Sigmoid colon (tissue), 7 donors: ENCODE measurements around the gene HEPHL1. TPM values are rescaled to one million over a fixed set of nuclear protein-coding genes. Genes with fewer than 3 reads are reported as not detected.

Experiments
- DNase-seq: peaks from one replicate; pipeline ENCODE4 v3.0.0-alpha.2; 2019
- H3K27ac ChIP-seq, 4 donors: fragments of 200-600 bp; sonication (generic); one replicate each; pipeline ENCODE4 v1.5.1; 2016 to 2019; ENCODE audit warnings: mild to moderate bottlenecking in 1 of 4
- H3K27me3 ChIP-seq, 3 donors: fragments of 200-600 bp; sonication (generic); one replicate each; pipeline ENCODE4 v1.5.1; 2019; ENCODE audit warnings: mild to moderate bottlenecking in 1 of 3
- H3K36me3 ChIP-seq, 4 donors: fragments of 200-600 bp; sonication (generic); one replicate each; pipeline ENCODE4 v1.5.1; 2016 to 2019
- H3K4me1 ChIP-seq, 4 donors: fragments of 200-600 bp; sonication (generic); one replicate each; pipeline ENCODE4 v1.5.1; 2017 to 2019
- H3K4me3 ChIP-seq, 4 donors: fragments of 200-600 bp; sonication (generic); one replicate each; pipeline ENCODE4 v1.5.1; 2017 to 2019; ENCODE audit warnings: mild to moderate bottlenecking in 2 of 4, moderate library complexity in 1 of 4
- H3K9me3 ChIP-seq, 4 donors: fragments of 200-600 bp in 3 of 4; sonication (generic) in 3 of 4; one replicate each; pipeline versions ENCODE4 v1.5.1 to v1.6.1; 2013 to 2019
- CTCF ChIP-seq, 4 experiments: fragments of 450-650 bp in 3 of 4; fragments of 200-600 bp in 1 of 4; IDR thresholded peaks; one replicate each; pipeline ENCODE4 v1.5.1; 2016 to 2019; ENCODE audit warnings: antibody characterized with exemption in 4 of 4, mild to moderate bottlenecking in 3 of 4, moderate library complexity in 2 of 4
- EP300 ChIP-seq, 4 donors: sonication (generic); formaldehyde crosslinking; IDR thresholded peaks; one replicate each; pipeline ENCODE4 v1.6.1; 2017; ENCODE audit warnings: antibody characterized with exemption in 4 of 4
- POLR2A ChIP-seq, 2 donors: fragments of 450-650 bp; IDR thresholded peaks; one replicate each; pipeline ENCODE4 v1.6.1; 2016; ENCODE audit warnings: antibody characterized with exemption in 2 of 2, mild to moderate bottlenecking in 2 of 2, moderate library complexity in 2 of 2
- POLR2AphosphoS5 ChIP-seq, 4 donors: sonication (generic); formaldehyde crosslinking; IDR thresholded peaks; one replicate each; pipeline ENCODE4 v1.6.1; 2017; ENCODE audit warnings: antibody characterized with exemption in 4 of 4
- WGBS, 2 donors: extraction: QIAGEN DNeasy Blood & Tissue Kit; methylation state at CpG; one replicate each; pipeline ENCODE4 v1.1.7; 2013; 5-methylcytosine and 5-hydroxymethylcytosine counted together
- intact Hi-C: fragments of 100-400 bp; cut with DNase I; formaldehyde crosslinking; loops from one replicate; pipeline ENCODE4 v1.15.1; 2023
- polyA plus RNA-seq, 3 donors: library from polyadenylated mRNA; stranded (reverse); fragments of 200-250 nt; gene quantifications; one replicate each; pipeline ENCODE4 v1.2.3, GENCODE V29; 2013
- total RNA-seq, 4 donors: library from RNA; depleted of rRNA; stranded (reverse); fragments of >200 nt; gene quantifications; one replicate each; pipeline ENCODE4 v1.1.0, GENCODE V29; 2016
- donor health status: healthy with polysubstance abuse.
- donor health status: Bipolar disorder and iron deficiency.
- donor health status: healthy.

The HEPHL1 gene
- total and polyA plus RNA-seq, 7 donors = not detected

GRCh38 chr11:94090401-94090800 is 69.2 kb downstream of the HEPHL1 start:
- TF ChIP-seq POLR2AphosphoS5 (IDR thresholded peaks at IDR 0.05) = no peak
- no peak for TF ChIP-seq CTCF (IDR thresholded peaks at IDR 0.05)
- TF ChIP-seq EP300 (IDR thresholded peaks at IDR 0.05) = no peak
- no peak for TF ChIP-seq POLR2A (IDR thresholded peaks at IDR 0.05)
- intact Hi-C loops = no loop called here
- 63 to 69% methylated on average over 1 of the region's 1 CpG for WGBS, 2 donors
- Histone ChIP-seq H3K27me3 (no peaks in the 10 kb centered on the region), H3K4me3 (no peak overlapping the region), H3K36me3 (no peaks in the 10 kb centered on the region), H3K27ac (no peak overlapping the region), H3K4me1 (no peaks in the 10 kb centered on the region), H3K9me3 (no peaks in the 10 kb centered on the region)
- DNase-seq = no peak

DNA sequence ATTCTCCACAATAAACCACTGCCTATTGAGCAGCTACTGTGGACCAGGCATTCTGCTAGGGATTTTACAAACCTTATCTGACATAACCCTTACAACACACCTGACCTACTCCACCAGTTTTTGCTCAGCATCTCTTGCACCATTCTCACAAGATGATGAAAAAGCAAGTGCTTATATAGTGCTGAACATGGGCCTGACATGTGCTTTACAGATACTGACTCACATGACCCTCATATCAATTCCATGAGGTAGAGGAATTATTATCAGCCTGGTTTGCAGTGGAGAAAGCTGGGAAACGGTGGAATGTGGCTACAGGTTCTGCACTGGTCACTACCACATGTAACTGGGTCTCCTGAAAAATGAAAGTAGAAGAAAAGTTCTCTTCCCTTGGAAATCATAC is 69.9 kb downstream of the HEPHL1 start:
- H3K4me1 ChIP-seq = no peaks in the 10 kb centered on the region
- intact Hi-C loops = no loop called here
- 73 to 89% methylated on average over 1 of the region's 1 CpG for WGBS, 2 donors
- no peaks in the 10 kb centered on the region for H3K27me3 ChIP-seq
- H3K27ac ChIP-seq = no peak overlapping the region
- DNase-seq = no peak
- H3K36me3 ChIP-seq = no peaks in the 10 kb centered on the region
- no peak overlapping the region for H3K4me3 ChIP-seq
- TF ChIP-seq EP300 (IDR thresholded peaks at IDR 0.05) (no peak), POLR2A (IDR thresholded peaks at IDR 0.05) (no peak), POLR2AphosphoS5 (IDR thresholded peaks at IDR 0.05) (no peak), CTCF (IDR thresholded peaks at IDR 0.05) (no peak)
- H3K9me3 ChIP-seq = no peaks in the 10 kb centered on the region

DNA sequence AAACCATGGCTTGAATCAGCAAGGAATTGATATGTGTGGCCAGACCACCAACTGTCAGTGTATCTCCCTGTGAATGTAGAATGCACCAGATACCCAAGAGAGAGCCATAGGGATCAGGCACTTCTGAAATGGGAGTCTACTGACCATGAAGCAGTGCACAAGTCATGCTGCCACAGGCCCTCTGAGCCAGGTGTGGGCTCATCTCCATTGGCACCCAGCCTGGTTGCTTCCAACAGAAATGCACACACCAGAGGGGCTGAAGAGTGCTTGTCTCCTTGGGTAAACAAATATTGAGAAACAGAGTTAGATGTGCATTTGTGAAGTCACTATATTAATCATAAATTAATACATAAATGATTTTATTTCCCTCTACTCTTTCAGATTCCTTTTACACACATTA is 79.1 kb downstream of the HEPHL1 start:
- H3K36me3 ChIP-seq = no peaks in the 10 kb centered on the region
- intact Hi-C loops = loop anchor here (10.0 kb wide), 1 partner anchor 55 kb away; no protein-coding TSS in a partner anchor

GRCh38 chr11:94103471-94103870 is 82.3 kb downstream of the HEPHL1 start:
- H3K36me3 ChIP-seq = no peaks in the 10 kb centered on the region
- WGBS, 2 donors = 12 to 44% methylated on average over 1 of the region's 1 CpG
- no peaks in the 10 kb centered on the region for H3K4me1 ChIP-seq
- DNase-seq = no peak
- H3K4me3 ChIP-seq = no peak overlapping the region
- intact Hi-C loops = loop anchor here (10.0 kb wide), 1 partner anchor 59 kb away; no protein-coding TSS in a partner anchor
- TF ChIP-seq POLR2A (IDR thresholded peaks at IDR 0.05) = no peak
- TF ChIP-seq CTCF (IDR thresholded peaks at IDR 0.05) = no peak
- TF ChIP-seq POLR2AphosphoS5 (IDR thresholded peaks at IDR 0.05) = no peak
- TF ChIP-seq EP300 (IDR thresholded peaks at IDR 0.05) = no peak
- no peak overlapping the region for H3K27ac ChIP-seq
- H3K9me3 ChIP-seq = no peaks in the 10 kb centered on the region
- H3K27me3 ChIP-seq = no peaks in the 10 kb centered on the region

More for the DNA sequence above, 79.1 kb downstream of the HEPHL1 start:
- TF ChIP-seq POLR2AphosphoS5 (IDR thresholded peaks at IDR 0.05) (no peak), POLR2A (IDR thresholded peaks at IDR 0.05) (no peak), EP300 (IDR thresholded peaks at IDR 0.05) (no peak), CTCF (IDR thresholded peaks at IDR 0.05) (no peak)
- Histone ChIP-seq H3K4me3 (no peak overlapping the region), H3K4me1 (no peaks in the 10 kb centered on the region), H3K27ac (no peak overlapping the region), H3K9me3 (no peaks in the 10 kb centered on the region), H3K27me3 (no peaks in the 10 kb centered on the region)
- no peak for DNase-seq

GRCh38 chr11:94104734-94105133 is 83.6 kb downstream of the HEPHL1 start:
- Histone ChIP-seq H3K4me3 (no peak overlapping the region), H3K27me3 (no peaks in the 10 kb centered on the region), H3K36me3 (no peaks in the 10 kb centered on the region), H3K27ac (no peak overlapping the region), H3K4me1 (no peaks in the 10 kb centered on the region), H3K9me3 (no peaks in the 10 kb centered on the region)
- no peak for TF ChIP-seq CTCF (IDR thresholded peaks at IDR 0.05)
- TF ChIP-seq EP300 (IDR thresholded peaks at IDR 0.05) = no peak
- no peak for TF ChIP-seq POLR2A (IDR thresholded peaks at IDR 0.05)
- no peak for TF ChIP-seq POLR2AphosphoS5 (IDR thresholded peaks at IDR 0.05)
- DNase-seq = no peak
- intact Hi-C loops = loop anchor here (10.0 kb wide), 1 partner anchor 60 kb away; no protein-coding TSS in a partner anchor
